Cardiac atrium fibroblast (primary cell): Measurements from ENCODE around the gene ZNF665. TPM values are rescaled to one million over a fixed set of nuclear protein-coding genes. Genes with fewer than 3 reads are reported as not detected.

Source experiments
- total RNA-seq: library from RNA; depleted of rRNA; stranded (reverse); fragments of >200 nt; gene quantifications from 2 replicates; pipeline ENCODE4 v1.2.3, GENCODE V29; 2015

ZNF665 gene
- 3.1 and 3.9 TPM in 2 replicates for total RNA-seq

GRCh38 chr19:53192771-53193534, at the start of gene ZNF665:
Gene ZNF665, minus strand, starts transcription at chr19:53193358. Its CDS starts 10,460 bp downstream, at chr19:53182898.

DNA sequence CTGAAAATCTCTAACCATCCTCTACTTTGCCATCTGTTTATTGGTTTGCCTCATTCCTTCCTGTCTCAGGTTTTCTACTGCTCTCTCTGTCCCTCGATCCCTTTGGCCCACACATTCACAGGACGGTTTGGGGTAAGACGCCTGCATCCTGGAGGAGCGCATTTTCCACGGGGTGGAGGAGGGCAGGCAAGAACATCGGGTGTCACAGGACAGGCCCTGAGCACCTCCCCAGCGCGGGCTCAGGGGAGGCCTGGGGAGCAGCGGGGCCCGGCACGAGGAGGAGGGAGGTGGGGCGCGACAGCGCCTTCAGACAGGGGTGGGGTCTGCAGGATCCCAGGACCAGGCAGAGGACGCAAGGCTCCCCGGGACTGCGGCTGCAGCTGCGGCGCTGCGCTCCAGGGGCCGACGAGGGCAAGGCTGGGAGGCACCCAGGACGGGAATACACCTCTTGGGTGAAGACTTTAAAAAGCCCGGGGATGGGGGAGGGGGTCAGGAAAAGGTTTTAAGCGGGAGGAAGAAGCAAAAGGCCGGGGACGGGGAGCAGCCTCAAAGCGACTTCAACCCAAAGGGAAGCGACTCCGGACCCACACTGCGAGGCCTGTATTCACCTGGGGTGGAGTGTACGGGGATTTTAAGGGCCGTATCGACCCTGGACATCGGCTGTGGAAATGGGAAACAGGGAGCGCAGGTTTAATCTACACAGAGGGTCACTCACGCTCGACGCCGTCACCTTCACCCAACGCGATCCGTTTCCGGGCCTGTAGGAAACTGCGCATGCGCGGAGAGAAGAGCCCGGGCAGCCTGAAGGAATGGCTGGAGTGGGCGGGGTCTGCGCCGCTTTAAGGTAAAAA, 60.8 kb downstream of the ZNF665 start, which contains the start of gene ZNF415:
Gene ZNF415 (minus strand): TSS at position 770 of the 851 bp plus-strand sequence. CDS start 10,234 bp downstream, outside the sequence.

Other genes with a start within 250 kb of the ZNF665 start
- gene ZNF816, start 230.5 kb downstream of the ZNF665 start, total RNA-seq = 3.8 and 23.7 TPM in 2 replicates
- not detected in 2 replicates for gene ERVV-1, start 179.4 kb downstream of the ZNF665 start, total RNA-seq
- gene ERVV-2, start 148.6 kb downstream of the ZNF665 start, total RNA-seq = not detected in 2 replicates
- 21.5 and 26.9 TPM in 2 replicates for gene ZNF160, start 89.9 kb downstream of the ZNF665 start, total RNA-seq
- gene ZNF415, start 60.4 kb downstream of the ZNF665 start, total RNA-seq = 1.5 and 4.3 TPM in 2 replicates
- gene ZNF347, start 34.3 kb downstream of the ZNF665 start, total RNA-seq = 2.9 TPM in 2 replicates
- gene ZNF677, start 61.5 kb upstream of the ZNF665 start, total RNA-seq = 14.6 and 19.1 TPM in 2 replicates
- gene VN1R2, start 64.9 kb upstream of the ZNF665 start, total RNA-seq = not detected in 2 replicates
- gene VN1R4, start 74.4 kb upstream of the ZNF665 start, total RNA-seq = not detected in 2 replicates
- gene ZNF845, start 140.4 kb upstream of the ZNF665 start, total RNA-seq = 3.8 and 4.9 TPM in 2 replicates
- gene ZNF525, start 172.3 kb upstream of the ZNF665 start, total RNA-seq = 1.4 and 3.2 TPM in 2 replicates
- gene ZNF765, start 201.8 kb upstream of the ZNF665 start, total RNA-seq = 5.4 and 13.0 TPM in 2 replicates
- gene ZNF761, start 238.6 kb upstream of the ZNF665 start, total RNA-seq = 8.7 and 9.2 TPM in 2 replicates